ENCODE results near the gene PPP6C.
"Not testable (repeated sequence)": the region's sequence is repeated elsewhere in the genome, so short reads cannot be mapped to it uniquely, and the experiment has no call there.

The PPP6C gene

GRCh38 chr9:125189361-125190289 is at the start of gene PPP6C:
PPP6C (minus strand) TSS chr9:125189803; CDS start chr9:125189718, 85 bp downstream.
- peak; percentile 9 for DNase-seq

DNA sequence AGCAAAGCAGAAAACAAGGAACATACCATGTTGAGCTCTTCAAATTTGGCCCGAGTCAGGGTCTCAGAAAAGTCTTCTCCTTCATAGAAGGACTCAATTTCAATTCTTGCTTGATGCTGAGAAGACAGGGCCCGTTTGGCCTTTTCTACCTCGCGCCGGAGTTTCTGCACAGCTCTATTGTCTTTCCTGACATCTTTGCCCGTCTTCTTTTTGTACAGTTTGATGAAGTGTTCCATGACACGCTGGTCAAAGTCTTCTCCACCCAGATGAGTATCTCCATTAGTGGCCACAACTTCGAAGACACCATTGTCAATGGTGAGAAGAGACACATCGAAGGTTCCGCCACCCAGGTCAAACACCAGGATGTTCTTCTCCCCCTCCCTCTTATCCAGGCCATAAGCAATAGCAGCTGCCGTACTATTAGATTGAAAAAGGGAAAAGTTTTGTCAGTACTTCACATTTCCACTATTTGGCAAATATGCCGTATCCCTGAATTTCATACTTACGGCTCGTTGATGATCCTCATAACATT is 49.4 kb upstream of the PPP6C start:
- DNase-seq, result no peak

- DNase-seq, result no peak
These were observed 48.7 kb upstream of the PPP6C start for GRCh38 chr9:125238127-125238914.

GRCh38 chr9:125236520-125237159 is 47.0 kb upstream of the PPP6C start:
- DNase-seq, result not testable (repeated sequence)

DNA sequence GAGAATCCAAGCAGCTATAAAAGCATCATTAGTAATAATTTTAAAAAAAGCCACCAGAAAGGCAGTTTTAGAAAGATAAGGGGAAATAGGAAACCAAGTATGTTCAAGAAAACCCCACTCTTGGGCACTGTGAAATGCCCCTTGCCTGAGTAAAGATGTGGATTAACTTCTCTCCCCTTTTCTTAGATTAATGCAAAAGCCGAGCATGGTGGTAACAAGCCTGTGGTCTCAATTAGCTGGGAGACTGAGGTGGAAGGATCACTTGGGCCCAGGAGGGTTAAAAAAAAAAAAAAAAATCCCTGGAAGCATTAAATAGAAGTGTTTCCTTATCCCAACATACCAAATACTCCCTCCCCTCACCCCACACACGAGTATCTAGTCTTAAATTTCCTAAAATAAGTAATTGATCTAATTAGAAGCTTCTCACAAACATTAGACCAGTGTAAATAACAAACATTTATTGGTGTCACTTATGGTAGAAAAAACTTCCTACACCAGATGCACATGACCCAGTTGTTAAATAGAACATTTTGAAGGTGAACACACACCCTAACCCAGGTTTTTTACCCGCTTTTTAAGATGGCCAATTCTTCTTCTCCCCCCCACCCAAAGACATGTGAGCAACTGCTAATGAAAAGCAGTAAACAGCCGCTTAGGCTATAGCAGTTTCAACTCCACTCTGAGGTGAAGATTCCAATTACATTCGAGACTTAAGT is 46.4 kb upstream of the PPP6C start:
- no peak for DNase-seq

DNA sequence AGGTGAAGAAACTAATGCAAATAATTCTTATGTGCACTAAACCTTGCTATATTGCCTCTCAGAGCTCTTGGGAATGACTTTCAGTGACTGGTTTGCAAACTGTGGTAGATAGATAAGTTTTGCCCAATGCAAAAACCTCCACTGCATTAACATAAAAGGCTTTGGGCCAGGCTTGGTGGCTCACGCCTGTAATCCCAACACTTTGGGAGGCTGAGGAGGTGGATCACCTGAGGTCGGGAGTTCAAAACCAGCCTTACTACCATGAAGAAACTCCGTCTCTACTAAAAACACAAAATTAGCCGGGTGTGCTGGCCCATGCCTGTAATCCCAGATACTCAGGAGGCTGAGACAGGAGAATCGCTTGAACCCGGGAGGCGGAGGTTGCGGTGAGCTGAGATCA is 44.5 kb upstream of the PPP6C start:
- not testable (repeated sequence) for DNase-seq

DNA sequence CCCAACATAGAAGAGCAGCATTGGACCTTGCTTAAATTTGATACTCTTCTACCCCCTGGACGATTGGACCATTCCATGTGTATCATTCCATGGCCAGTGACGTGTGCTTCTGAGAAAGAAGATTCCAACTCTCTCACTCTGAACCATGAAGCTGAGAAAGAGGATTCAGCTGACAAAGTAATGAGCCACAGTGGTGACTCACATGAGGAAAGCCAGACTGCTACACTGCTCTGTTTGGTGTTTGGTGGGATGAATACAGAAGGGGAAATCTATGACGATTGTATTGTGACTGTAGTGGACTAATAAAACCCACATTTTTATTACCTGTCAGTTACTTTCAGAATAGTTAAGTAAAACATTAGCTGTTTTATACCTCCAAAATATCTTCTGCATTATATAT is 44.1 kb upstream of the PPP6C start:
- no peak for DNase-seq

- no peak for DNase-seq
These were observed 38.2 kb upstream of the PPP6C start for GRCh38 chr9:125227761-125228160.

DNA sequence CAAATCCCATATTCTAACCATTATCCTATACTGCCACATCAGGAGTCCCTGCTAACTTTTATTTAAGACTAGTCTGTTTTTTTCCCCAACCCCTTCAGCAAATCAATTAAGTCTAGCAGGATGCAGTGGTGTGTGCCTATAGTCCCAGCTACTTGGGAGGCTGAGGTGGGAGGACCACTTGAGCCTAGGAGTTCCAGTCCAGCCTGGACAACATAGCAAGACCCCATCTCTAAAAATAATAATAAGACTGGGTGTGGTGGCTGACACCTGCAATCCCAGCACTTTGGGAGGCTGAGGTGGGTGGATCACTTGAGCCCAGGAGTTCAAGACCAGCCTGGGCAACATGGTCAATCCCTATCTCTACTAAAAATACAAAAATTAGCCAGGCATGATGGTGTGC is 35.3 kb upstream of the PPP6C start:
- DNase-seq, result not testable (repeated sequence)

GRCh38 chr9:125218621-125219020 is 29.0 kb upstream of the PPP6C start:
- DNase-seq, result no peak

- no peak for DNase-seq
These were observed 24.6 kb upstream of the PPP6C start for GRCh38 chr9:125214186-125214585.

DNA sequence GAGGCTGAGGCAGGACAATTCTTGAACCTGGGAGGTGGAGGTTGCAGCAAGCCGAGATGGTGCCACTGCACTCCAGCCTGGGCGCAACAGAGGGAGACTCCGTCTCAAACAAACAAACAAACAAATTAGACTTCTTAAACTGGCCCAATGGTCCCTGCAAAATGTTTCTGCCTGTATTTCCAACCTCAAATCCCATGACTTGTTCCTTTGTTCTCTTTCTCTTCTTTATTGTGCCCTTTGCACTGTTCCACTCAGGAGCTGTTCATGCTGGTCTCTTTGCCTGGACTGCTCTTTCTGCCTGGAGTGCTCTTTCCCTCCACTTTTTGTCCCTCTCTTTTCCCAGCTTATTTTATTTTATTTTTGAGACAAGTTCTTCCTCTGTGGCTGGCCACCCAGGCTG is 14.9 kb upstream of the PPP6C start:
- no peak for DNase-seq

DNA sequence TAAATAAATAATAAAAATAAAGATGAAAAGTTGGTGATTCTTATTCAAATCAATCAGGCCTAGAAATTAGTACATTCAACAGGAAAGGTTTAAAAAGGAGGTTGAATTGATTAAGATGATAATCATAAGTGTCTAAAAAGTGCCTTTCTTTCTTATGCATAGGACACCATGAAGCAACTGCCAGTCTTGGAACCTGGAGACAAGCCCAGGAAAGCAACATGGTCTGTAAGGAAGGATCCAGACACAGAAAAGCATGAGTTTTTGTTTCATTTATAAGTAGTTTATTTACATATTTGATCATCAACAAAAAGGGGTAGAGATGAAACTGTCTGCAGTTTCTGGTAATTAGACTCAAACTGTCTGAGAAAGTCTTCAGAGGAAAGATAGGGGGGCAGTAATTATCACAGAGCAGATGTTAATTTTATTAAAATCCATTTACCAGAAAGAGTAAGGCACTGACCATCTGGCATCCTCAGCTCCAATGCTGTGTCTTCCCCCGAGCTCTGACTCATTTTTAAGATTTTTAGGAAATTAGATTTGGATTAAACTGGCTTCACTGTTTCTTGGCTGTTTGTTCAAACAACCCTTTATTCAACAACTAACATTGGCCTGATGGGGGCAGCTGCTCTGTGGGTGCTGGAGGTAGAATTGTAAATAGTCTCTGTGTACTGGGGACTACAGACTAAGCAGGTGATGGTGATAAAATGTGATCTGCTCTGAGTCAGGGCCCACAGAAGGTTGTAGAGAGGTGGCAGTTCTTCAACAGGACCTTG is 13.4 kb upstream of the PPP6C start:
- DNase-seq, result no peak

GRCh38 chr9:125200216-125201047 is 10.8 kb upstream of the PPP6C start, which contains the start of gene RABEPK:
RABEPK (plus strand) TSS chr9:125200542; CDS start chr9:125203014, 2,472 bp downstream.
- DNase-seq, result peak; percentile 26

- DNase-seq, result not testable (repeated sequence)
These were observed 6.0 kb upstream of the PPP6C start for GRCh38 chr9:125195591-125195990.

- not testable (repeated sequence) for DNase-seq
These were observed 4.9 kb upstream of the PPP6C start for GRCh38 chr9:125194466-125194865.

DNA sequence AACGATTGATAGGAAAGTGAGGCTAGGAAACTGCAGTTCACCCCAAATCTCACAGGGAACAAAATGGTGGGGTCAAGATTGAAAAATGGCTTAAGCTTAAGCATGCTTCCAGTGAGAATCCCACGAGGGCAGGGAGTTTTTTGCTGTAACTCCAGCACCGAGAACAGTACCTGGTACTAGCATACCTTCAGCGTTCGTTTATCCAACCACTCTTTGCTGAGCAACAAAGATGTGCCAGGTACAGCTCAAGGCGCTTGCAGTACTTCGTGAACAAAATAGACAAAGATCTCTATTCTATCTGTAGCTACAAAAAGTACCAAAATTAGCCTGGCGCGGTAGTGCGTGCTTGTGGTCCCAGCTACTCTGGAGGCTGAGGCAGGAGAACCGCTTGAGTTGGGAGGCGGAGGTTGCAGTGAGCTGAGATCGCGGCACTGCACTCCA is 778 bp upstream of the PPP6C start:
- DNase-seq, result no peak

DNA sequence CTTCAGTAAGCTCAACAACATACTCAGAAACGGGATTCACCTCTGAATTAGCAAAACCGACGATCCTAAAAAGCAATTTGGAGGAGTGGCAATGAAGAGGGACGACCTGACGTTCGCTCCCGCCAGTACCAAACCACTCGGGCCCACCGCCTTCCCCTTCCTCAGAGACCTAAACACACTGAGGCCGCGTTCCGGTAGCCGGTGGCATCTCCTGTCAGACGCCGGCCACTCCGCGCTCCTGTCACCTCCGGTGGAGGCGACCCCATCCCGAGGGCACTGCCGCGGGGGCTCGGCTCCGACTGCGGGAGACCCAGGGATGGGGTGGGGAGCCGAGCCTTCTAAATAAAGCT is 617 bp downstream of the PPP6C start:
- DNase-seq, result no peak

GRCh38 chr9:125183561-125183960 is 6.0 kb downstream of the PPP6C start:
- no peak for DNase-seq

GRCh38 chr9:125183054-125183453 is 6.5 kb downstream of the PPP6C start:
- DNase-seq, result no peak

GRCh38 chr9:125181756-125182155 is 7.8 kb downstream of the PPP6C start:
- not testable (repeated sequence) for DNase-seq
